HCT116 (cell line): ENCODE results near the gene MRRF. TPM values are rescaled to one million over a fixed set of nuclear protein-coding genes. Genes with fewer than 3 reads are reported as not detected.

Experiments used
- ATAC-seq: fragments of 200-7000 bp; cut with Tn5 transposase; 2 replicates; pipeline ENCODE4 v1.9.1; 2020; ENCODE audit warnings: mild to moderate bottlenecking, moderate library complexity
- BruUV-seq: library from RNA; stranded (reverse); fragments of 400-500 nt; replicated peaks from 2 replicates; lab custom pipeline; 2021; lab: Mats Ljungman, UMichigan
- CTCF ChIA-PET: fragments of 300-600 bp; sonication (Branson Sonifier 250); formaldehyde crosslinking; loops from one replicate; lab custom pipeline; 2021; ENCODE audit warnings: antibody characterized with exemption; lab: Charles Lee
- POLR2A ChIA-PET: fragments of 300-600, 350-600 bp; sonication (Branson Sonifier 250); formaldehyde crosslinking; loops from one replicate; lab custom pipeline; 2021; ENCODE audit warnings: antibody characterized with exemption; lab: Charles Lee
- RAD21 ChIA-PET, 2 experiments: fragments of 300-600 bp; sonication (Branson Sonifier 250); formaldehyde crosslinking; loops; one replicate each; lab custom pipeline; 2023; ENCODE audit warnings: low total read pairs in 2 of 2; ENCODE audit not compliant: uncharacterized antibody in 2 of 2, unreplicated experiment in 2 of 2, low non-redundant PET in 1 of 2; lab: Charles Lee
- DNase-seq: peaks from one replicate; pipeline ENCODE4 v3.0.0-alpha.2; 2010; ENCODE audit warnings: low read depth, low spot score
- H2AFZ ChIP-seq: fragments of 200-600 bp; shearing (Covaris generic), sonication (generic); 2 replicates; pipeline ENCODE4 v1.6.1; 2017; ENCODE audit warnings: low read depth, mixed run types, mixed read lengths, antibody characterized with exemption, low read length; ENCODE audit not compliant: poor library complexity, severe bottlenecking
- H3K27ac ChIP-seq: 2 replicates; pipeline ENCODE4 v1.5.1; 2012; ENCODE audit warnings: low read depth, low read length
- H3K27me3 ChIP-seq: fragments of 200-600 bp; sonication (generic); 2 replicates; pipeline ENCODE4 v1.6.1; 2016; ENCODE audit warnings: mixed run types, low read length, mixed read lengths; ENCODE audit not compliant: insufficient read depth
- H3K36me3 ChIP-seq, 2 experiments: fragments of 200-500 bp in 1 of 2; fragments of 200-600 bp in 1 of 2; sonication (Bioruptor generic) in 1 of 2; sonication (generic) in 1 of 2; 2 replicates each; pipeline versions ENCODE4 v1.5.1 to v1.6.1; 2014 to 2016; ENCODE audit warnings: low read length in 2 of 2, inconsistent platforms in 1 of 2, mixed read lengths in 1 of 2, mixed run types in 1 of 2; ENCODE audit not compliant: insufficient read depth in 2 of 2, control insufficient read depth in 1 of 2
- H3K4me1 ChIP-seq, 2 experiments: fragments of 200-600 bp in 1 of 2; sonication (generic) in 1 of 2; 2 replicates each; pipeline versions ENCODE4 v1.5.1 to v1.6.1; 2012 to 2017; ENCODE audit warnings: low read length in 2 of 2, inconsistent platforms in 1 of 2, mild to moderate bottlenecking in 1 of 2, mixed read lengths in 1 of 2, mixed run types in 1 of 2, moderate library complexity in 1 of 2; ENCODE audit not compliant: insufficient read depth in 2 of 2, control insufficient read depth in 1 of 2
- H3K4me2 ChIP-seq: fragments of 200-600 bp; sonication (generic); 2 replicates; pipeline ENCODE4 v1.6.1; 2017; ENCODE audit warnings: mixed run types, low read length, mixed read lengths
- H3K4me3 ChIP-seq, 2 experiments: fragments of 200-600 bp in 1 of 2; sonication (generic) in 1 of 2; replicated peaks in 1 of 2; 2 replicates each; pipeline ENCODE4 v1.5.1; 2011 to 2016; ENCODE audit warnings: low read length in 2 of 2, control low read depth in 1 of 2, low read depth in 1 of 2, mild to moderate bottlenecking in 1 of 2, mixed read lengths in 1 of 2, mixed run types in 1 of 2
- H3K79me2 ChIP-seq: fragments of 200-600 bp; sonication (generic); 2 replicates; pipeline ENCODE4 v1.6.1; 2017; ENCODE audit warnings: mild to moderate bottlenecking, mixed run types, low read length, moderate library complexity, mixed read lengths; ENCODE audit not compliant: insufficient read depth
- H3K9ac ChIP-seq: fragments of 200-600 bp; sonication (generic); 2 replicates; pipeline ENCODE4 v1.6.1; 2016; ENCODE audit warnings: low read length, mixed read lengths
- H3K9me2 ChIP-seq: fragments of 200-600 bp; sonication (generic), shearing (Covaris generic); 2 replicates; pipeline ENCODE4 v1.6.1; 2017; ENCODE audit warnings: mixed run types, mild to moderate bottlenecking, moderate library complexity; ENCODE audit not compliant: insufficient read depth
- H3K9me3 ChIP-seq, 2 experiments: fragments of 200-500 bp in 1 of 2; fragments of 200-600 bp in 1 of 2; sonication (Bioruptor generic) in 1 of 2; sonication (generic) in 1 of 2; 2 replicates each; pipeline ENCODE4 v1.6.1; 2014 to 2017; ENCODE audit warnings: low read length in 2 of 2, mixed read lengths in 2 of 2, inconsistent platforms in 1 of 2, low read depth in 1 of 2, mild to moderate bottlenecking in 1 of 2, mixed run types in 1 of 2, moderate library complexity in 1 of 2; ENCODE audit not compliant: control insufficient read depth in 1 of 2, insufficient read depth in 1 of 2
- H4K20me1 ChIP-seq: fragments of 200-600 bp; sonication (generic), shearing (Covaris generic); 2 replicates; pipeline ENCODE4 v1.6.1; 2017; ENCODE audit warnings: mixed run types, mild to moderate bottlenecking, moderate library complexity; ENCODE audit not compliant: insufficient read depth
- CBX3 ChIP-seq: IDR thresholded peaks from 2 replicates; pipeline ENCODE4 v1.6.1; 2012; ENCODE audit warnings: low read depth
- JUND ChIP-seq: IDR thresholded peaks from 2 replicates; pipeline ENCODE4 v1.6.1; 2012
- MAX ChIP-seq: IDR thresholded peaks from 2 replicates; pipeline ENCODE4 v1.6.1; 2012
- POLR2A ChIP-seq: IDR thresholded peaks from 2 replicates; pipeline ENCODE4 v1.7.0; 2011; ENCODE audit warnings: borderline replicate concordance; ENCODE audit not compliant: insufficient read depth, insufficient read length; ENCODE audit errors: extremely low read depth
- SP1 ChIP-seq: IDR thresholded peaks from 2 replicates; pipeline ENCODE4 v1.6.1; 2012; ENCODE audit warnings: low read depth
- SRF ChIP-seq: IDR thresholded peaks from 2 replicates; pipeline ENCODE4 v1.6.1; 2012; ENCODE audit warnings: low read depth
- TCF7L2 ChIP-seq: IDR thresholded peaks from 2 replicates; pipeline ENCODE4 v1.7.0; 2011; ENCODE audit warnings: borderline replicate concordance, inconsistent platforms; ENCODE audit not compliant: insufficient read depth, insufficient read length; ENCODE audit errors: extremely low read depth
- intact Hi-C: fragments of 100-400 bp; cut with micrococcal nuclease; formaldehyde crosslinking; loops from 2 replicates; pipeline ENCODE4 v1.10.0; 2022
- total RNA-seq: library from RNA; stranded (reverse); gene quantifications from one replicate; pipeline ENCODE4 v1.2.1, GENCODE V29; 2021; ENCODE audit not compliant: unreplicated experiment
- TF ChIP-seq, protein P1 (sequence below), 3 experiments: fragments of 200-600 bp in 1 of 3; sonication (generic) in 1 of 3; IDR thresholded peaks in 2 of 3; conservative IDR thresholded peaks in 1 of 3; 2 replicates each; pipeline ENCODE4 v1.5.1; 2012 to 2017; ENCODE audit warnings: low read depth in 2 of 3, low read length in 2 of 3, antibody characterized with exemption in 1 of 3, borderline replicate concordance in 1 of 3, control low read depth in 1 of 3, mild to moderate bottlenecking in 1 of 3, mixed read lengths in 1 of 3, mixed run types in 1 of 3, moderate library complexity in 1 of 3; ENCODE audit not compliant: insufficient read depth in 1 of 3
- TF ChIP-seq, protein P2 (sequence below): IDR thresholded peaks from 2 replicates; pipeline ENCODE4 v1.6.1; 2012; ENCODE audit warnings: low read depth

Gene MRRF
- total RNA-seq, 1 experiment from 2014 or later: 88.6 TPM

- Histone ChIP-seq H3K36me3 (no peaks in the 10 kb centered on the region), H2AFZ (no peak overlapping the region), H3K27ac (no peak overlapping the region), H3K4me3 (no peak overlapping the region), H3K79me2 (no peaks in the 10 kb centered on the region), H3K9me3 (no peaks in the 10 kb centered on the region), H3K9me2 (no peaks in the 10 kb centered on the region), H3K4me1 (peaks cover 3 to 28% of the 10 kb centered on the region in 2 experiments; a peak in 3 of 4 replicates), H4K20me1 (no peaks in the 10 kb centered on the region), H3K4me2 (no peak overlapping the region), H3K9ac (no peak overlapping the region), H3K27me3 (no peaks in the 10 kb centered on the region)
- ChIA-PET POLR2A (no interaction called here), RAD21 (no interaction called here), CTCF (interaction anchor here (1.1 to 1.6 kb wide), 2 partner anchors 17 to 268 kb away, joined by 3 to 5 read pairs; no protein-coding TSS in a partner anchor)
- no peak for DNase-seq
- TF ChIP-seq POLR2A (no peak), JUND (no peak), CBX3 (no peak), SP1 (no peak), MAX (no peak), TCF7L2 (no peak), SRF (no peak)
- TF ChIP-seq, protein P1, sequence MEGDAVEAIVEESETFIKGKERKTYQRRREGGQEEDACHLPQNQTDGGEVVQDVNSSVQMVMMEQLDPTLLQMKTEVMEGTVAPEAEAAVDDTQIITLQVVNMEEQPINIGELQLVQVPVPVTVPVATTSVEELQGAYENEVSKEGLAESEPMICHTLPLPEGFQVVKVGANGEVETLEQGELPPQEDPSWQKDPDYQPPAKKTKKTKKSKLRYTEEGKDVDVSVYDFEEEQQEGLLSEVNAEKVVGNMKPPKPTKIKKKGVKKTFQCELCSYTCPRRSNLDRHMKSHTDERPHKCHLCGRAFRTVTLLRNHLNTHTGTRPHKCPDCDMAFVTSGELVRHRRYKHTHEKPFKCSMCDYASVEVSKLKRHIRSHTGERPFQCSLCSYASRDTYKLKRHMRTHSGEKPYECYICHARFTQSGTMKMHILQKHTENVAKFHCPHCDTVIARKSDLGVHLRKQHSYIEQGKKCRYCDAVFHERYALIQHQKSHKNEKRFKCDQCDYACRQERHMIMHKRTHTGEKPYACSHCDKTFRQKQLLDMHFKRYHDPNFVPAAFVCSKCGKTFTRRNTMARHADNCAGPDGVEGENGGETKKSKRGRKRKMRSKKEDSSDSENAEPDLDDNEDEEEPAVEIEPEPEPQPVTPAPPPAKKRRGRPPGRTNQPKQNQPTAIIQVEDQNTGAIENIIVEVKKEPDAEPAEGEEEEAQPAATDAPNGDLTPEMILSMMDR (IDR thresholded peaks at IDR 0.05 in 2 of 3, conservative IDR thresholded peaks at IDR 0.05 in 1 of 3; ENCODE audit: borderline replicate concordance in 1 of 3, insufficient read depth in 1 of 3, low read depth in 2 of 3, low read length in 2 of 3): no peak
- TF ChIP-seq, protein P2, sequence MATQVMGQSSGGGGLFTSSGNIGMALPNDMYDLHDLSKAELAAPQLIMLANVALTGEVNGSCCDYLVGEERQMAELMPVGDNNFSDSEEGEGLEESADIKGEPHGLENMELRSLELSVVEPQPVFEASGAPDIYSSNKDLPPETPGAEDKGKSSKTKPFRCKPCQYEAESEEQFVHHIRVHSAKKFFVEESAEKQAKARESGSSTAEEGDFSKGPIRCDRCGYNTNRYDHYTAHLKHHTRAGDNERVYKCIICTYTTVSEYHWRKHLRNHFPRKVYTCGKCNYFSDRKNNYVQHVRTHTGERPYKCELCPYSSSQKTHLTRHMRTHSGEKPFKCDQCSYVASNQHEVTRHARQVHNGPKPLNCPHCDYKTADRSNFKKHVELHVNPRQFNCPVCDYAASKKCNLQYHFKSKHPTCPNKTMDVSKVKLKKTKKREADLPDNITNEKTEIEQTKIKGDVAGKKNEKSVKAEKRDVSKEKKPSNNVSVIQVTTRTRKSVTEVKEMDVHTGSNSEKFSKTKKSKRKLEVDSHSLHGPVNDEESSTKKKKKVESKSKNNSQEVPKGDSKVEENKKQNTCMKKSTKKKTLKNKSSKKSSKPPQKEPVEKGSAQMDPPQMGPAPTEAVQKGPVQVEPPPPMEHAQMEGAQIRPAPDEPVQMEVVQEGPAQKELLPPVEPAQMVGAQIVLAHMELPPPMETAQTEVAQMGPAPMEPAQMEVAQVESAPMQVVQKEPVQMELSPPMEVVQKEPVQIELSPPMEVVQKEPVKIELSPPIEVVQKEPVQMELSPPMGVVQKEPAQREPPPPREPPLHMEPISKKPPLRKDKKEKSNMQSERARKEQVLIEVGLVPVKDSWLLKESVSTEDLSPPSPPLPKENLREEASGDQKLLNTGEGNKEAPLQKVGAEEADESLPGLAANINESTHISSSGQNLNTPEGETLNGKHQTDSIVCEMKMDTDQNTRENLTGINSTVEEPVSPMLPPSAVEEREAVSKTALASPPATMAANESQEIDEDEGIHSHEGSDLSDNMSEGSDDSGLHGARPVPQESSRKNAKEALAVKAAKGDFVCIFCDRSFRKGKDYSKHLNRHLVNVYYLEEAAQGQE: no peak
- no peak for ATAC-seq
- intact Hi-C loops: no loop called here
- BruUV-seq: no TSS peak
Observed at GRCh38 chr9:122367065-122367464, 102.4 kb downstream of the MRRF start.
